ENCODE measurements around the gene ANKFN1. TPM values are rescaled to one million over a fixed set of nuclear protein-coding genes. Genes with fewer than 3 reads are reported as not detected.

ANKFN1 gene
- polyA plus RNA-seq, 1 donor: 0.24 TPM

DNA sequence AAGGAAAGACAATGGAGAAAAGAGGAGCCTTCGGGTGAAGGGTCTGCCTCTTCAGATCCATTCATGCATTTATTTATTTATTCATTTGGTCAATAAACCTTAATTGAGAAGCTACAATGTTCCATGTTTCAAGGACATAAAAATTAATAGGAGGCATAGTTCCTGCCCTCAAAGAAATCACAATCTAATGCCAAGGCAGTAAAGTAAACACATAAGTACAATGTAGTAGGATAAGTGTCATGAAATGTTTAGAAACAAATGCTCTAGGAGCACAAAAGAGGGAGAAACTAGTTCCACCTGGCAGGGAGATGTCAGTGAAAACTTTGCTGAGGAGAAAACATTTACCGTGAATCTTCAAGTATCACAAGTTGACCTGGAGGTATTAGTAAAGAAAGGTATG is 336.7 kb downstream of the ANKFN1 start:
- H3K27me3 ChIP-seq (ENCODE audit: control insufficient read depth, insufficient read depth, low read length): peaks cover 3% of the 10 kb centered on the region
- no peak for DNase-seq
- 86% methylated on average over 1 of the region's 2 CpGs for WGBS (ENCODE audit: insufficient coverage, low lambda C conversion rate)
- H3K36me3 ChIP-seq (ENCODE audit: control insufficient read depth, insufficient read depth, low read length): no peaks in the 10 kb centered on the region
- no peak overlapping the region for H3K4me3 ChIP-seq (ENCODE audit: low read length)
- H3K4me1 ChIP-seq (ENCODE audit: control insufficient read depth, insufficient read depth, low read length): no peaks in the 10 kb centered on the region
- H3K9me3 ChIP-seq (ENCODE audit: control insufficient read depth, low read depth, low read length): no peaks in the 10 kb centered on the region
- H3K27ac ChIP-seq (ENCODE audit: low read length): no peak overlapping the region

DNA sequence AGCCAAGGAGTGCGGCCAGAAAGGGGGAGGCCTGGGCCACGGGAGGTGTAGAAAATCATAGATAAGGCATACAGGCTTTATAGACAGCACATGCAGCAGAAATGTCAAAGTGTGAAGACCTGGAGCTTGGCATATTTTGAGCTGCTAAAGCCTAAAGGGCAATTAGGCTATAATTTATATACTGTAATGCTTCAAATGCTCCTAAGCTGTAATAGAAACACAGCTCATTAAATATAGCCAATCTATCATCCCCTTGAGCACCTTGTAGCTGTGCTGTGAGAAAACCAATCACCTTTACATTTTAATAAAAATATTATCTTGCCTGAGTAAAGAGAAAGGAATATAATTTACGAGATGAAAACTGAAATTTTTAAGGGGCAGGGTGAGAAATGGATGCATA is 342.3 kb downstream of the ANKFN1 start:
- no peak overlapping the region for H3K27ac ChIP-seq (ENCODE audit: low read length)
- 60% methylated on average over 3 of the region's 3 CpGs for WGBS (ENCODE audit: insufficient coverage, low lambda C conversion rate)
- H3K4me1 ChIP-seq (ENCODE audit: control insufficient read depth, insufficient read depth, low read length): no peaks in the 10 kb centered on the region
- no peaks in the 10 kb centered on the region for H3K9me3 ChIP-seq (ENCODE audit: control insufficient read depth, low read depth, low read length)
- peaks cover 3% of the 10 kb centered on the region for H3K27me3 ChIP-seq (ENCODE audit: control insufficient read depth, insufficient read depth, low read length)
- no peak overlapping the region for H3K4me3 ChIP-seq (ENCODE audit: low read length)
- no peak for DNase-seq
- no peaks in the 10 kb centered on the region for H3K36me3 ChIP-seq (ENCODE audit: control insufficient read depth, insufficient read depth, low read length)

DNA sequence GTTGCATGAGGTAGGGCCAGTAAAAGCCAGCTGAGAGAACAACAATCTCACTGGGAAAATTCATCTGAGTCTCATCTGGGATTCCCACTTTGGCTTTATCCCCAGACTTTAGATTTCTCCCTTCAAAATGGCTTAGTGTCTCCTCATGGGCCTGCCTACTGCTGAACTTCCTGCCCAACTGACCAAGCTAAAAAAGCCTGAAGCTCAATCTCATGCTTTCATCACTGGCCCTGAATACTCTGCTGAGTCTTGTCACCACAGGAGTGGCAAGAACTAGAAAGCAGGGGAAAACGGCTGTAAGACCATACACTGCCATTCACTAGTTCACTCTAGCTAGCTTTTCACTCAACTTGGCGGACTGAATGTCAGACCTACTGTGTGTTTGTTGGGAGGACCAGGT is 343.9 kb downstream of the ANKFN1 start:
- Histone ChIP-seq H3K4me1 (ENCODE audit: control insufficient read depth, insufficient read depth, low read length) (no peaks in the 10 kb centered on the region), H3K27ac (ENCODE audit: low read length) (no peak overlapping the region), H3K36me3 (ENCODE audit: control insufficient read depth, insufficient read depth, low read length) (no peaks in the 10 kb centered on the region), H3K27me3 (ENCODE audit: control insufficient read depth, insufficient read depth, low read length) (no peaks in the 10 kb centered on the region), H3K4me3 (ENCODE audit: low read length) (no peak overlapping the region), H3K9me3 (ENCODE audit: control insufficient read depth, low read depth, low read length) (no peaks in the 10 kb centered on the region)
- DNase-seq: no peak
- WGBS (ENCODE audit: insufficient coverage, low lambda C conversion rate): no CpG with 5 or more reads among the region's 2 CpGs

DNA sequence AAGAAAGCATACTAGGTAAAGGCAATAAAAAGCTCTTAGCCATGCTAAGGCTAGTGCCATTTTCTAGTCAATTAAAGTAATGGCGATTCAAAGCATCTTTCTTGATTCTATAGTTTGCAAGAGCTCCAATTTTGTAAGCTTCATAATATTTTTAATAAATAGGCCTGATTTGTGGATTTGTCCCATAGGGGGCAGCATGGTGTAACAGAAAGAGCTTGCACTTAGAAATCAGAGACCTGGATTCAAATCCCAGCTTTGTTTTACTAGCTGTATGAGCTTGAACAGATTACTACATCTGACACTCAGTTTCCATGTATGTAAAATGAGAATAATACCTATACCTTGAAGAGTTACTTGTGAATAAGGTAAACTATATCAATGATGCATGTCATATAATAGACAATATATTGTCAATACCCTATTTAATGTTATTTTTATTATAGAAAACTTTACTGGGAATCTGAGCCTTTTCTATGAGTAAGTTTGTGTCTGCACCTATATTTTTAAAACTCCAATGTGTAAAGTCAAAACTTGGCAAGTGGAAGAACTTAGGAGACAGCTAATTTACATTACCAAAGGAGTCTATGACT is 346.6 kb downstream of the ANKFN1 start:
- Histone ChIP-seq H3K27me3 (ENCODE audit: control insufficient read depth, insufficient read depth, low read length) (no peaks in the 10 kb centered on the region), H3K4me1 (ENCODE audit: control insufficient read depth, insufficient read depth, low read length) (no peaks in the 10 kb centered on the region), H3K4me3 (ENCODE audit: low read length) (no peak overlapping the region), H3K9me3 (ENCODE audit: control insufficient read depth, low read depth, low read length) (no peaks in the 10 kb centered on the region), H3K36me3 (ENCODE audit: control insufficient read depth, insufficient read depth, low read length) (no peaks in the 10 kb centered on the region), H3K27ac (ENCODE audit: low read length) (no peak overlapping the region)
- no peak for DNase-seq
- no CpG with 5 or more reads among the region's 1 CpG for WGBS (ENCODE audit: insufficient coverage, low lambda C conversion rate)

DNA sequence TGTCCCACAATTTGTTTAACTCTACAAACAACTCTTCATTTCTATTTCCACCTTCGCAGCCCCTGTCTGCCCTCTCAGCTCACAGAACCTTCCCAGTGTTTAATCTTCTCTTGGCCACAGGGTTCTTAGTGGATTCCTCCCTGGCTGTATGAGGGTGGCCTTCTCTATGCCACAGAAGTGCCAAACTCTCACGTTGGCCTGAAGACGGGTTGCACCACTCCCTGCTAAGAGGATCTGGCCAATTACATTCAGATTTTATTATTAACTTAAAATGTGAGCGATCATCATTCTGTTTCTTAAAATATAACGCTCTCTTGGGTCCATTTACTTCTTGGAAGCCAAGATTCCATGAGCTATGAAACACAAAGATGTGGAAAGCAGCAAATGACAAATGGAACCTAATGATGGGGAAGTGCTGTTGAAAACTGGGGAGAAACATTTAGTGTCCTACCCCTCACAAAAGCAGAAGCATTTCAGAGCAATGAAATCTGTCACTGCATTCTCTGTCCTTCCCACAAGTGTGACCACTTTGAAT is 348.9 kb downstream of the ANKFN1 start:
- no peak overlapping the region for H3K27ac ChIP-seq (ENCODE audit: low read length)
- no peaks in the 10 kb centered on the region for H3K4me1 ChIP-seq (ENCODE audit: control insufficient read depth, insufficient read depth, low read length)
- H3K27me3 ChIP-seq (ENCODE audit: control insufficient read depth, insufficient read depth, low read length): no peaks in the 10 kb centered on the region
- H3K4me3 ChIP-seq (ENCODE audit: low read length): no peak overlapping the region
- WGBS (ENCODE audit: insufficient coverage, low lambda C conversion rate): 80% methylated on average over 1 of the region's 5 CpGs
- no peak for DNase-seq
- no peaks in the 10 kb centered on the region for H3K9me3 ChIP-seq (ENCODE audit: control insufficient read depth, low read depth, low read length)
- H3K36me3 ChIP-seq (ENCODE audit: control insufficient read depth, insufficient read depth, low read length): no peaks in the 10 kb centered on the region

DNA sequence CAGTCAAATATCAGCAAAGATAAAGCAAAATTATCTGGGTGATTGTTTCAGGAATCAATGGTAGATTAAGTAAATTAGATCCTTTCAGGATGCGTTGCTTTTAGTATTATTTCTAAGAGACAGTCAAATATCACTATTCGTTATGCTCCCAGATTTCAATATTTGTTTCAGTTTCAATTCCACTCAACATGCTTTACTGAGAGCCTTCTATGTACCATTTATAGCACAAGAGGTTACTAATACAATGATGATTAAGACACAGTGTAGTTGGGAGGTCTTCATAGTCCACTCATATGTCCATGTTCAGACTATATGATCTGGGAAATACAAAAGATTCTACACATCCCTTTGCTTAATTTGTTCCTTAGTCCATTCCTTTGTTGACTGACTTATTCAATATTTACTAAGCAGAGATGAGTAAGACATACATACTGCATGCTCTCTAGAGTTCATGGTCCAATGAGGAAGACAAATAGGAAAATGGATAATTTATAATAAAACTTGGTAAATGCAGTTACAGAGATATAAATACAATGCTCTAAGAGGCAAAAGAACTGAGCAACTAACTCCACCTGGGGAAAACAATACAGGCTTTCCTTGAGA is 352.0 kb downstream of the ANKFN1 start:
- no peaks in the 10 kb centered on the region for H3K27me3 ChIP-seq (ENCODE audit: control insufficient read depth, insufficient read depth, low read length)
- H3K9me3 ChIP-seq (ENCODE audit: control insufficient read depth, low read depth, low read length): no peaks in the 10 kb centered on the region
- no peak overlapping the region for H3K27ac ChIP-seq (ENCODE audit: low read length)
- WGBS (ENCODE audit: insufficient coverage, low lambda C conversion rate): 100% methylated on average over 2 of the region's 2 CpGs
- DNase-seq: no peak
- H3K4me1 ChIP-seq (ENCODE audit: control insufficient read depth, insufficient read depth, low read length): no peaks in the 10 kb centered on the region
- H3K4me3 ChIP-seq (ENCODE audit: low read length): no peak overlapping the region
- H3K36me3 ChIP-seq (ENCODE audit: control insufficient read depth, insufficient read depth, low read length): no peaks in the 10 kb centered on the region

DNA sequence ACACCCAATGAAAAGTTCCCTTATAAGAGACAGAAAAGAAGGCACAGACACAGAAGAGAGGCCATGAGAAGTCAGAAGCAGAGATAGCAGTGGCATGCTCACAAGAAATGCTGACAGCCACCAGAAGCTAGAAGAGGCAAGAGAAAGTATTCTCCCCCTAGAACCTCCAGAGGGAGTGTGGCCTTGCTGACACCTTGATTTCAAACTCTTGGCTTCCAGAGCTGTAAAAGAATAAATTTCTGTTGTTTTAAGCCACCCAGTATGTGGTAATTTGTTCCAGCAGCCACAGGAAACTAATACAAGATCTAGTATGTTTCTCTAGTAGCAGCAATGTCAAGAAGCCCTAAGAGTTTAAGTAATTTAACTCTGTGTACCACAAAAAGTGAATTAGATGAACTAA is 353.1 kb downstream of the ANKFN1 start:
- H3K36me3 ChIP-seq (ENCODE audit: control insufficient read depth, insufficient read depth, low read length): no peaks in the 10 kb centered on the region
- H3K27me3 ChIP-seq (ENCODE audit: control insufficient read depth, insufficient read depth, low read length): no peaks in the 10 kb centered on the region
- H3K27ac ChIP-seq (ENCODE audit: low read length): no peak overlapping the region
- no peak for DNase-seq
- no peak overlapping the region for H3K4me3 ChIP-seq (ENCODE audit: low read length)
- H3K4me1 ChIP-seq (ENCODE audit: control insufficient read depth, insufficient read depth, low read length): no peaks in the 10 kb centered on the region
- H3K9me3 ChIP-seq (ENCODE audit: control insufficient read depth, low read depth, low read length): no peaks in the 10 kb centered on the region

DNA sequence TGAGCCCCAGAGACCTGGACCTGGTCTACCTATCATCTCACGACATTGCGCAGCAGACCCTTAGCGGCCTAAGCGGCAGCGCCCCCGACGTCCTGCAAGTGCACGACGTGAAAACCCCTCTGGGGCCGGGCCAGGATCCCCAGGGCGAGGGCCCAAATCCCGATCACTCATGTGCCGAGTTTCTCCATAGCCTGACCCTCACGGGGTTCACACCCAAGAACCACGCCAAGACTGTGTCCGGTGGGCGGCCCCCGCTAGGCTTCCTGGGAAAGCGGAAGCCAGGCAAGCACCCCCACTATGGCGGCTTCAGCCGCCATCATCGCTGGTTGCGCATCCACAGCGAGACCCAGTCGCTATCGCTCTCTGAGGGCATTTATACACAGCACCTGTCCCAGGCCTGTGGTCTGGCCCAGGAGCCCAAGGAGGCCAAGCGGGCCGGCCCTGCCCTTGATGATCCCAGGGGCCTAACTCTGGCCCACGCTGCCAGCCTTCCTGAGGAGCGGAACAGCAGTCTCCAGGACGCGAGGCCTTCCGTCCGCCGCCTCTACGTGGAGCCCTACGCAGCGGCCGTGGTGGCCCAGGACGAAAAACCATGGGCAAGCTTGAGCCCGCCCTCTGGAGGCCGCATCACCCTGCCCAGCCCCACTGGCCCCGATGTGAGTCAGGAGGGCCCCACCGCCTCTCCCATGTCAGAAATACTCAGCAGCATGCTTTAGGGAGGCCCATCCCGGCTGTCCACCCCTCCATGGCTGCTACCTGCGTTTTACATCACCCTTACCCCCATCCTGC is 357.5 kb downstream of the ANKFN1 start:
- Histone ChIP-seq H3K27ac (ENCODE audit: low read length) (no peak overlapping the region), H3K4me3 (ENCODE audit: low read length) (no peak overlapping the region), H3K4me1 (ENCODE audit: control insufficient read depth, insufficient read depth, low read length) (no peaks in the 10 kb centered on the region), H3K36me3 (ENCODE audit: control insufficient read depth, insufficient read depth, low read length) (no peaks in the 10 kb centered on the region), H3K9me3 (ENCODE audit: control insufficient read depth, low read depth, low read length) (no peaks in the 10 kb centered on the region), H3K27me3 (ENCODE audit: control insufficient read depth, insufficient read depth, low read length) (no peaks in the 10 kb centered on the region)
- no peak for DNase-seq
- WGBS (ENCODE audit: insufficient coverage, low lambda C conversion rate): no CpG with 5 or more reads among the region's 46 CpGs

DNA sequence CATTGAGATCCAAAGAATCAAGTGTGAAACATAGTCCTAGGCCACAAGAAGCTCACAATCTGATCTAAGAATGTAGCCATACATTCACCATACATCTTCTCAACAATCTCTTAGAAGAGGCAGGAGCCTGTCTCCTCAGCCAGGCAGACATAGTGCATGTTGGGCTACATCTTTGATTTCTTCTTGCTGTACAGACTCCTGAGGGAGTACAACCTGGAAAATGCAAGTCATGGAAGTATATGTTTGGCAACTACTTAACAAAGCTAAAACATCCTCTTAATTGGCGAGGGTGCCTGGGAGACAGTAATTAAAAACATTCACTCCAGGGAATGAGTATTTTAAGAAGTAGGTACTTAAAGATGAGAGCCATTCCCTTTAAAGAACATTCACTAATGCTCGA is 361.0 kb downstream of the ANKFN1 start:
- H3K36me3 ChIP-seq (ENCODE audit: control insufficient read depth, insufficient read depth, low read length): no peaks in the 10 kb centered on the region
- H3K27me3 ChIP-seq (ENCODE audit: control insufficient read depth, insufficient read depth, low read length): no peaks in the 10 kb centered on the region
- WGBS (ENCODE audit: insufficient coverage, low lambda C conversion rate): 86% methylated on average over 1 of the region's 2 CpGs
- H3K9me3 ChIP-seq (ENCODE audit: control insufficient read depth, low read depth, low read length): no peaks in the 10 kb centered on the region
- no peak overlapping the region for H3K27ac ChIP-seq (ENCODE audit: low read length)
- H3K4me3 ChIP-seq (ENCODE audit: low read length): no peak overlapping the region
- no peaks in the 10 kb centered on the region for H3K4me1 ChIP-seq (ENCODE audit: control insufficient read depth, insufficient read depth, low read length)
- no peak for DNase-seq

DNA sequence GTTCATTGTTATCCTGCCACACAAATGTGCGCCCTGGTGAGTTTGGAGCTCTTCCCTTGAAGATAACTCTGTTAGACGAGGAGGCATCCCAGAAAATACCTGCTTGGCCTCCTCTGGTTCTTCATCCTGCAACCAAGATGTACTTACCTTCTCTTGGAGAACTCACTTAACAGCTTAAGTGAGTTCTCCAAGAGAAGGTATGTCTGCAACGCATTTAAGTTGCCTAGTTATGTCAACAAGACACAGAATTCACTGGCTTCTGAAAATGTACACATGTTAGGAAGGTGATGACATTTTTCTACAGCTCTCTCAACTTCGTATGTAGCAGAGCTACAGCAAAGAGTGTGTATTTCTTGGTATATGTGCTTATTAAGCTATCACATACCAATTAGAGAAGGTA is 361.6 kb downstream of the ANKFN1 start:
- no peak for DNase-seq
- H3K9me3 ChIP-seq (ENCODE audit: control insufficient read depth, low read depth, low read length): no peaks in the 10 kb centered on the region
- no peak overlapping the region for H3K27ac ChIP-seq (ENCODE audit: low read length)
- no CpG with 5 or more reads among the region's 4 CpGs for WGBS (ENCODE audit: insufficient coverage, low lambda C conversion rate)
- no peaks in the 10 kb centered on the region for H3K4me1 ChIP-seq (ENCODE audit: control insufficient read depth, insufficient read depth, low read length)
- H3K4me3 ChIP-seq (ENCODE audit: low read length): no peak overlapping the region
- no peaks in the 10 kb centered on the region for H3K36me3 ChIP-seq (ENCODE audit: control insufficient read depth, insufficient read depth, low read length)
- no peaks in the 10 kb centered on the region for H3K27me3 ChIP-seq (ENCODE audit: control insufficient read depth, insufficient read depth, low read length)

Measured in large intestine (tissue), 3 donors.